ENCODE data around the gene FPGT.
"Not testable (repeated sequence)": the region's sequence is repeated elsewhere in the genome, so short reads cannot be mapped to it uniquely, and the experiment has no call there.

Gene FPGT

GRCh38 chr1:74197657-74198552 is at the start of gene FPGT, which contains the start of gene LRRIQ3:
Gene FPGT, plus strand, starts transcription at chr1:74198242. Its CDS starts 37 bp downstream, at chr1:74198279.
Gene LRRIQ3, minus strand, starts transcription at chr1:74198176. Its CDS starts 14,492 bp downstream, at chr1:74183684.
- Histone ChIP-seq H3K4me1 (peaks cover 7 to 16% (median 13%) of the 10 kb centered on the region in 10 experiments; a peak in 18 of 20 replicates), H3K9me3 (replicated peaks in 1 of 11) (peaks cover 0 to 4% (median 0%) of the 10 kb centered on the region in 11 experiments; a peak in 1 of 22 replicates), H3K27me3 (no peaks in the 10 kb centered on the region), H4K20me1 (no peaks in the 10 kb centered on the region), H3K4me2 (peak within 1 kb of the TSS; percentile 69 to 93 (median 80)), H3K9ac (peak within 1 kb of the TSS; percentile 69 to 84 (median 79)), H3K36me3 (peaks cover 0 to 33% (median 2%) of the 10 kb centered on the region in 11 experiments; a peak in 7 of 22 replicates), H3K4me3 (peak within 1 kb of the TSS; percentile 59 to 76 (median 66)), H3K27ac (peak within 1 kb of the TSS; percentile 60 to 88 (median 75))
- no peak for TF ChIP-seq Cebpa-rat (IDR thresholded peaks at IDR 0.05)

- Histone ChIP-seq H3K4me2 (no peak overlapping the region), H3K4me3 (no peak overlapping the region), H3K9me3 (replicated peaks in 1 of 11) (no peaks in the 10 kb centered on the region), H3K36me3 (no peaks in the 10 kb centered on the region), H3K27ac (no peak overlapping the region), H3K4me1 (no peaks in the 10 kb centered on the region), H3K9ac (no peak overlapping the region), H3K27me3 (no peaks in the 10 kb centered on the region), H4K20me1 (no peaks in the 10 kb centered on the region)
- no peak for TF ChIP-seq Cebpa-rat (IDR thresholded peaks at IDR 0.05)
Measured at GRCh38 chr1:74160046-74160445, 38.0 kb upstream of the FPGT start.

- H3K27ac ChIP-seq, result no peak overlapping the region
- no peak for TF ChIP-seq Cebpa-rat (IDR thresholded peaks at IDR 0.05)
- no peak overlapping the region for H3K9ac ChIP-seq
- H3K9me3 ChIP-seq (replicated peaks in 1 of 11), result no peaks in the 10 kb centered on the region
- no peak overlapping the region for H3K4me3 ChIP-seq
- H3K4me2 ChIP-seq, result no peak overlapping the region
- no peaks in the 10 kb centered on the region for H3K4me1 ChIP-seq
- H3K36me3 ChIP-seq, result no peaks in the 10 kb centered on the region
- H3K27me3 ChIP-seq, result no peaks in the 10 kb centered on the region
- no peaks in the 10 kb centered on the region for H4K20me1 ChIP-seq
Measured at GRCh38 chr1:74161497-74161896, 36.5 kb upstream of the FPGT start.

GRCh38 chr1:74162333-74162732 is 35.7 kb upstream of the FPGT start:
- Histone ChIP-seq H3K27me3 (no peaks in the 10 kb centered on the region), H3K27ac (no peak overlapping the region), H3K9ac (no peak overlapping the region), H3K36me3 (no peaks in the 10 kb centered on the region), H3K4me2 (no peak overlapping the region), H3K9me3 (replicated peaks in 1 of 11) (no peaks in the 10 kb centered on the region), H3K4me1 (no peaks in the 10 kb centered on the region), H3K4me3 (no peak overlapping the region), H4K20me1 (no peaks in the 10 kb centered on the region)
- TF ChIP-seq Cebpa-rat (IDR thresholded peaks at IDR 0.05), result no peak

GRCh38 chr1:74174423-74174822 is 23.6 kb upstream of the FPGT start:
- H3K27ac ChIP-seq, H3K4me1 ChIP-seq, H3K36me3 ChIP-seq, H4K20me1 ChIP-seq, H3K27me3 ChIP-seq, H3K4me3 ChIP-seq, H3K9ac ChIP-seq: not testable (repeated sequence)
- Histone ChIP-seq H3K9me3 (replicated peaks in 1 of 11) (peaks cover 0 to 18% (median 8%) of the 10 kb centered on the region in 11 experiments; a peak in 11 of 22 replicates), H3K4me2 (peak overlapping the region in 1 of 11 experiments; percentile 35; a peak in 1 of 22 replicates)

- Histone ChIP-seq H3K4me1 (no peaks in the 10 kb centered on the region), H3K4me2 (no peak overlapping the region), H3K9me3 (replicated peaks in 1 of 11) (no peaks in the 10 kb centered on the region), H3K4me3 (no peak overlapping the region), H3K9ac (no peak overlapping the region), H3K27ac (no peak overlapping the region), H4K20me1 (no peaks in the 10 kb centered on the region), H3K36me3 (no peaks in the 10 kb centered on the region), H3K27me3 (no peaks in the 10 kb centered on the region)
- no peak for TF ChIP-seq Cebpa-rat (IDR thresholded peaks at IDR 0.05)
Measured at GRCh38 chr1:74180490-74180889, 17.6 kb upstream of the FPGT start.

GRCh38 chr1:74193908-74194307 is 4.1 kb upstream of the FPGT start:
- no peaks in the 10 kb centered on the region for H3K27me3 ChIP-seq
- peaks cover under 1 to 8% (median 3%) of the 10 kb centered on the region in 10 experiments; a peak in 16 of 20 replicates for H3K4me1 ChIP-seq
- H3K4me2 ChIP-seq, result no peak overlapping the region
- TF ChIP-seq Cebpa-rat (IDR thresholded peaks at IDR 0.05), result no peak
- H3K27ac ChIP-seq, result no peak overlapping the region
- no peak overlapping the region for H3K9ac ChIP-seq
- no peak overlapping the region for H3K4me3 ChIP-seq
- H3K9me3 ChIP-seq (replicated peaks in 1 of 11), result peaks cover 0 to 12% (median 9%) of the 10 kb centered on the region in 11 experiments; a peak in 15 of 22 replicates
- no peaks in the 10 kb centered on the region for H3K36me3 ChIP-seq
- H4K20me1 ChIP-seq, result no peaks in the 10 kb centered on the region

GRCh38 chr1:74195339-74195738 is 2.7 kb upstream of the FPGT start:
- H4K20me1 ChIP-seq, result no peaks in the 10 kb centered on the region
- peaks cover 0 to 7% (median 0%) of the 10 kb centered on the region in 11 experiments; a peak in 4 of 22 replicates for H3K36me3 ChIP-seq
- TF ChIP-seq Cebpa-rat (IDR thresholded peaks at IDR 0.05), result no peak
- no peaks in the 10 kb centered on the region for H3K27me3 ChIP-seq
- peaks cover 7 to 16% (median 13%) of the 10 kb centered on the region in 10 experiments; a peak in 18 of 20 replicates for H3K4me1 ChIP-seq
- no peak overlapping the region for H3K4me3 ChIP-seq
- peaks cover 0 to 4% (median 0%) of the 10 kb centered on the region in 11 experiments; a peak in 1 of 22 replicates for H3K9me3 ChIP-seq (replicated peaks in 1 of 11)
- H3K9ac ChIP-seq, result no peak overlapping the region
- no peak overlapping the region for H3K27ac ChIP-seq
- no peak overlapping the region for H3K4me2 ChIP-seq

GRCh38 chr1:74197255-74197654 is 787 bp upstream of the FPGT start:
- TF ChIP-seq Cebpa-rat (IDR thresholded peaks at IDR 0.05), result no peak
- peak overlapping the region in 9 of 11 experiments; percentile 60 to 88 (median 77); a peak in 15 of 22 replicates for H3K27ac ChIP-seq

More at GRCh38 chr1:74197255-74197654, 787 bp upstream of the FPGT start:
- peak overlapping the region; percentile 60 to 84 (median 77); a peak in 16 of 22 replicates for H3K9ac ChIP-seq
- H3K4me1 ChIP-seq, result peaks cover 7 to 16% (median 13%) of the 10 kb centered on the region in 10 experiments; a peak in 18 of 20 replicates
- peak overlapping the region; percentile 60 to 87 (median 74) for H3K4me2 ChIP-seq
- H3K36me3 ChIP-seq, result peaks cover 0 to 26% (median 2%) of the 10 kb centered on the region in 11 experiments; a peak in 6 of 22 replicates
- peak overlapping the region; percentile 59 to 76 (median 66) for H3K4me3 ChIP-seq
- no peaks in the 10 kb centered on the region for H4K20me1 ChIP-seq
- peaks cover 0 to 4% (median 0%) of the 10 kb centered on the region in 11 experiments; a peak in 1 of 22 replicates for H3K9me3 ChIP-seq (replicated peaks in 1 of 11)
- H3K27me3 ChIP-seq, result no peaks in the 10 kb centered on the region
